ENCODE data around the gene MCTP2.

DNA sequence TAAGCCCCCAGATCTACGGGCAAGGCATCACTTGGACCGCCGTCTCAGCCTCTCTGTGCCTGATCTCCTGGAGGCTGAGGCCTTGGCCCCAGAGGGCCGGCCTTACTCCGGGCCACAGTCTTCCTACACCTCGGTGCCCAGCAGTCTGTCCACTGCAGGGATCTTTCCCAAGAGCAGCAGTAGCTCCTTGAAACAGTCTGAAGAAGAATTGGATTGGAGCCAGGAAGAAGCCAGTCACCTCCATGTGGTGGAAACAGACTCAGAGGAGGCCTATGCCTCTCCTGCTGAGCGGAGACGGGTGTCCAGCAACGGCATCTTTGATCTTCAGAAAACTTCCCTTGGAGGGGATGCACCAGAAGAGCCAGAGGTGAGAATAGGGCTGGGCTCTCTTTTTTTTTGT is 67.0 kb downstream of the MCTP2 start:
- TF ChIP-seq POLR2A (IDR thresholded peaks at IDR 0.05; ENCODE audit: low read depth, low read length) (no peak), POLR2AphosphoS5 (IDR thresholded peaks at IDR 0.05; ENCODE audit: low read depth, low read length) (no peak), TAF1 (IDR thresholded peaks at IDR 0.05; ENCODE audit: borderline replicate concordance, low read depth, low read length) (no peak)

Data from GM12892 (cell line).